ENCODE measurements around the gene NALF2.

DNA sequence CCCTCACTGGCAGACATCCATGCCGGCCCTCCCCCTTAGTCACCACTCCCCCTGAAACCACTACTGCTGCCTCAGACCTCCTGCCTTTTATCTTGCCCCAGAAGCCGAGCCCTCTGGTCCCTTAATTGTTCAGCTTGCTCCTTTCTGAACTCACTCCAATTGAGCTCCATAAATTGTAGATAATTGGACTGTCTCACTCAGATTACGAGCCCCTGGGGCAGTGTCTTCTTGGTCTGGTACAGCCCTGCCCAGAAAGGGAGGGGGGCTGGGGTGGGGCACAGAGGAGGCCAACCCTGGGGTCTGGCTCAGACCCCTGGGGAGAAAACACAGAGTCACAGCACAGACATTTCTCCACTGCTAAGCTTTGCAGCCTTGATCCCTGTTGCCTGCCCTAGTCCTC, 39.4 kb downstream of the NALF2 start:
- no peak for TF ChIP-seq EZH2 (IDR thresholded peaks at IDR 0.05; ENCODE audit: borderline replicate concordance, insufficient read depth, low read depth, low read length, poor library complexity, severe bottlenecking)
- TF ChIP-seq, protein P1, sequence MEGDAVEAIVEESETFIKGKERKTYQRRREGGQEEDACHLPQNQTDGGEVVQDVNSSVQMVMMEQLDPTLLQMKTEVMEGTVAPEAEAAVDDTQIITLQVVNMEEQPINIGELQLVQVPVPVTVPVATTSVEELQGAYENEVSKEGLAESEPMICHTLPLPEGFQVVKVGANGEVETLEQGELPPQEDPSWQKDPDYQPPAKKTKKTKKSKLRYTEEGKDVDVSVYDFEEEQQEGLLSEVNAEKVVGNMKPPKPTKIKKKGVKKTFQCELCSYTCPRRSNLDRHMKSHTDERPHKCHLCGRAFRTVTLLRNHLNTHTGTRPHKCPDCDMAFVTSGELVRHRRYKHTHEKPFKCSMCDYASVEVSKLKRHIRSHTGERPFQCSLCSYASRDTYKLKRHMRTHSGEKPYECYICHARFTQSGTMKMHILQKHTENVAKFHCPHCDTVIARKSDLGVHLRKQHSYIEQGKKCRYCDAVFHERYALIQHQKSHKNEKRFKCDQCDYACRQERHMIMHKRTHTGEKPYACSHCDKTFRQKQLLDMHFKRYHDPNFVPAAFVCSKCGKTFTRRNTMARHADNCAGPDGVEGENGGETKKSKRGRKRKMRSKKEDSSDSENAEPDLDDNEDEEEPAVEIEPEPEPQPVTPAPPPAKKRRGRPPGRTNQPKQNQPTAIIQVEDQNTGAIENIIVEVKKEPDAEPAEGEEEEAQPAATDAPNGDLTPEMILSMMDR (IDR thresholded peaks at IDR 0.05): no peak
